Medulla oblongata (tissue), 1 donor: ENCODE results near the gene APOA1.
"Not testable (repeated sequence)": the region's sequence is repeated elsewhere in the genome, so short reads cannot be mapped to it uniquely, and the experiment has no call there.

ENCODE experiments used
- DNase-seq: peaks from one replicate; pipeline ENCODE4 v3.0.0-alpha.2; 2015; ENCODE audit errors: extremely low spot score

Gene APOA1

DNA sequence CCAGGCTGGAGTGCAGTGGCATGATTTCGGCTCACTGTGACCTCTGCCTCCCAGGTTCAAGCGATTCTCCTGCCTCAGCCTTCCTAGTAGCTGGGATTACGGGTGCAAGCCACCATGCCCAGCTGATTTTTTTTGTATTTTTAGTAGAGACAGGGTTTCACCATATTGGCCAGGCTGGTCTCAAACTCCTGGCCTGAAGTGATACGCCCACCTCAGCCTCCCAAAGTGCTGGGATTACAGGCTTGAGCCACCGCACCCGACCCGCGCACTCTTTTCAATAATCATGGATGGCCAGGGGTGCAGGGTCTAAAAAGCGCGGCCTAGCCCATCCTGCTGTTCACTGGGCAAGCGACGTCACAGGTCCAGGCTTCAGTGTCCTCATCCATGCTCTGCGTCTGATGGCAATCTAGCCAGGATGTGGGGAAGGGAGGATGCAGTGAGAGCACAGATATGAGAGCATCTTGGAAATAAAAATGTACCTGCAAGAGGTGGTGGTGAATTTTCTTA is 2.8 kb downstream of the APOA1 start:
- DNase-seq = not testable (repeated sequence)

DNA sequence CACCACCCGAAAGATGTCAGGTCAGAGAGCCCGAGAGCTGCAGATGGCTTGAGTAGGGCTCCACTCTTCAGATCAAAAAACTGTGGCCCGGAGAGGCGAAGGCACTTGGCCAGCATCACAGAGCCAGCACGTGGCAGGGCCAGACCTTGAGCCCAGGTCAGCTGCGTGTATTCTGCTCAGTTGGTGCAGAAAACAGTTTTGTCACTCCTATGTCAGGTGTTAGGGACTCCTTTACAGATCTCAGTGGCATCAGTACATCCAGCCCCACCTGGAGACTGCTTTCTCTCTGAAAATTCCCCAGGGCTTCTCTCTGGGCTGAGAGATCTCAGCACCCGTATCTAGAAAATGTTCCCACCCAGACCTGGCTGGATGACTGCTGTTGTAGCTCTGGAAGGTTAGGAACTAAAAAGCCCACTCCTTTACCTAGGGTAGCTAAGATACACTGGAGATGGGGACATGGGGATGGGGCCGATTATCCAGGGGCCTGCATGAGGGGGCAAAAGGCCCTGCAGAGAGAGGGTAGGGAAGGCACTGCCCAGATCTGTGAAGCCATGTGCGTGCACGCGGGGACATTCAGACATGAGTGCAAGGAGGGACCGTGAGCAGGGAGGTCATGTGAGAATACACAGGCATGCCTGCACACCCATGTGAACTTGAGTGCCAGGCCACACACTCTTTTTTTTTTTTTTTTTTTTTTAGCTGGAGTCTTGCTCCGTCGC is 3.4 kb downstream of the APOA1 start:
- no peak for DNase-seq

DNA sequence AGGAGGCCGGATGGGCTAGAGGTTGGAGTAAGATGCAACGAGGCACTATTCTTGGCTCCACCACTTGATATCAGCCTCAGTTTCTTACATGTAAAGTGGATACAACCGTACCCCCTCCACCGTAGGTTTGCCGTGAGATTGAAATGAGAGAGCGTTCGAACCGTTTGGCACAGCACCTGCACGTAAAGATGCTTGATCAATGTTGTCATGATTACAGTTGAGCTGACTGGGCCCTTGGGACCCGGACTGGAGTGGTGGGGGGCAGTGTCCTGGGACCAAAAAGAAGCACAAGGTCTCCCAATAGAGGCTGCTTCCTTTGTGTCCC is 4.0 kb downstream of the APOA1 start:
- no peak for DNase-seq

DNA sequence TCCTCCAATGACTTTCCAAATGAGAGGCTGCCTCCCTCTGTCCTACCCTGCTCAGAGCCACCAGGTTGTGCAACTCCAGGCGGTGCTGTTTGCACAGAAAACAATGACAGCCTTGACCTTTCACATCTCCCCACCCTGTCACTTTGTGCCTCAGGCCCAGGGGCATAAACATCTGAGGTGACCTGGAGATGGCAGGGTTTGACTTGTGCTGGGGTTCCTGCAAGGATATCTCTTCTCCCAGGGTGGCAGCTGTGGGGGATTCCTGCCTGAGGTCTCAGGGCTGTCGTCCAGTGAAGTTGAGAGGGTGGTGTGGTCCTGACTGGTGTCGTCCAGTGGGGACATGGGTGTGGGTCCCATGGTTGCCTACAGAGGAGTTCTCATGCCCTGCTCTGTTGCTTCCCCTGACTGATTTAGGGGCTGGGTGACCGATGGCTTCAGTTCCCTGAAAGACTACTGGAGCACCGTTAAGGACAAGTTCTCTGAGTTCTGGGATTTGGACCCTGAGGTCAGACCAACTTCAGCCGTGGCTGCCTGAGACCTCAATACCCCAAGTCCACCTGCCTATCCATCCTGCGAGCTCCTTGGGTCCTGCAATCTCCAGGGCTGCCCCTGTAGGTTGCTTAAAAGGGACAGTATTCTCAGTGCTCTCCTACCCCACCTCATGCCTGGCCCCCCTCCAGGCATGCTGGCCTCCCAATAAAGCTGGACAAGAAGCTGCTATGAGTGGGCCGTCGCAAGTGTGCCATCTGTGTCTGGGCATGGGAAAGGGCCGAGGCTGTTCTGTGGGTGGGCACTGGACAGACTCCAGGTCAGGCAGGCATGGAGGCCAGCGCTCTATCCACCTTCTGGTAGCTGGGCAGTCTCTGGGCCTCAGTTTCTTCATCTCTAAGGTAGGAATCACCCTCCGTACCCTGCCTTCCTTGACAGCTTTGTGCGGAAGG is 4.8 kb downstream of the APOA1 start:
- no peak for DNase-seq

DNA sequence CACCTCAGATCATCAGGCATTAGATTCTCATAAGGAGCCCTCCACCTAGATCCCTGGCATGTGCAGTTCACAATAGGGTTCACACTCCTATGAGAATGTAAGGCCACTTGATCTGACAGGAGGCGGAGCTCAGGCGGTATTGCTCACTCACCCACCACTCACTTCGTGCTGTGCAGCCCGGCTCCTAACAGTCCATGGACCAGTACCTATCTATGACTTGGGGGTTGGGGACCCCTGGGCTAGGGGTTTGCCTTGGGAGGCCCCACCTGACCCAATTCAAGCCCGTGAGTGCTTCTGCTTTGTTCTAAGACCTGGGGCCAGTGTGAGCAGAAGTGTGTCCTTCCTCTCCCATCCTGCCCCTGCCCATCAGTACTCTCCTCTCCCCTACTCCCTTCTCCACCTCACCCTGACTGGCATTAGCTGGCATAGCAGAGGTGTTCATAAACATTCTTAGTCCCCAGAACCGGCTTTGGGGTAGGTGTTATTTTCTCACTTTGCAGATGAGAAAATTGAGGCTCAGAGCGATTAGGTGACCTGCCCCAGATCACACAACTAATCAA is 5.6 kb downstream of the APOA1 start:
- DNase-seq = no peak

DNA sequence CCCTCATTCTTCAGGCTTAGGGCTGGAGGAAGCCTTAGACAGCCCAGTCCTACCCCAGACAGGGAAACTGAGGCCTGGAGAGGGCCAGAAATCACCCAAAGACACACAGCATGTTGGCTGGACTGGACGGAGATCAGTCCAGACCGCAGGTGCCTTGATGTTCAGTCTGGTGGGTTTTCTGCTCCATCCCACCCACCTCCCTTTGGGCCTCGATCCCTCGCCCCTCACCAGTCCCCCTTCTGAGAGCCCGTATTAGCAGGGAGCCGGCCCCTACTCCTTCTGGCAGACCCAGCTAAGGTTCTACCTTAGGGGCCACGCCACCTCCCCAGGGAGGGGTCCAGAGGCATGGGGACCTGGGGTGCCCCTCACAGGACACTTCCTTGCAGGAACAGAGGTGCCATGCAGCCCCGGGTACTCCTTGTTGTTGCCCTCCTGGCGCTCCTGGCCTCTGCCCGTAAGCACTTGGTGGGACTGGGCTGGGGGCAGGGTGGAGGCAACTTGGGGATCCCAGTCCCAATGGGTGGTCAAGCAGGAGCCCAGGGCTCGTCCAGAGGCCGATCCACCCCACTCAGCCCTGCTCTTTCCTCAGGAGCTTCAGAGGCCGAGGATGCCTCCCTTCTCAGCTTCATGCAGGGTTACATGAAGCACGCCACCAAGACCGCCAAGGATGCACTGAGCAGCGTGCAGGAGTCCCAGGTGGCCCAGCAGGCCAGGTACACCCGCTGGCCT is 7.1 kb downstream of the APOA1 start:
- DNase-seq = no peak

DNA sequence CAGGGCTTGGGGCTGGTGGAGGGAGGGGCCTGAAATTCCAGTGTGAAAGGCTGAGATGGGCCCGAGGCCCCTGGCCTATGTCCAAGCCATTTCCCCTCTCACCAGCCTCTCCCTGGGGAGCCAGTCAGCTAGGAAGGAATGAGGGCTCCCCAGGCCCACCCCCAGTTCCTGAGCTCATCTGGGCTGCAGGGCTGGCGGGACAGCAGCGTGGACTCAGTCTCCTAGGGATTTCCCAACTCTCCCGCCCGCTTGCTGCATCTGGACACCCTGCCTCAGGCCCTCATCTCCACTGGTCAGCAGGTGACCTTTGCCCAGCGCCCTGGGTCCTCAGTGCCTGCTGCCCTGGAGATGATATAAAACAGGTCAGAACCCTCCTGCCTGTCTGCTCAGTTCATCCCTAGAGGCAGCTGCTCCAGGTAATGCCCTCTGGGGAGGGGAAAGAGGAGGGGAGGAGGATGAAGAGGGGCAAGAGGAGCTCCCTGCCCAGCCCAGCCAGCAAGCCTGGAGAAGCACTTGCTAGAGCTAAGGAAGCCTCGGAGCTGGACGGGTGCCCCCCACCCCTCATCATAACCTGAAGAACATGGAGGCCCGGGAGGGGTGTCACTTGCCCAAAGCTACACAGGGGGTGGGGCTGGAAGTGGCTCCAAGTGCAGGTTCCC is 7.8 kb downstream of the APOA1 start, which contains the start of gene APOC3:
Gene APOC3 (plus strand): TSS at position 383 of the 659 bp plus-strand sequence. CDS start 676 bp downstream, outside the sequence.
- DNase-seq = no peak

DNA sequence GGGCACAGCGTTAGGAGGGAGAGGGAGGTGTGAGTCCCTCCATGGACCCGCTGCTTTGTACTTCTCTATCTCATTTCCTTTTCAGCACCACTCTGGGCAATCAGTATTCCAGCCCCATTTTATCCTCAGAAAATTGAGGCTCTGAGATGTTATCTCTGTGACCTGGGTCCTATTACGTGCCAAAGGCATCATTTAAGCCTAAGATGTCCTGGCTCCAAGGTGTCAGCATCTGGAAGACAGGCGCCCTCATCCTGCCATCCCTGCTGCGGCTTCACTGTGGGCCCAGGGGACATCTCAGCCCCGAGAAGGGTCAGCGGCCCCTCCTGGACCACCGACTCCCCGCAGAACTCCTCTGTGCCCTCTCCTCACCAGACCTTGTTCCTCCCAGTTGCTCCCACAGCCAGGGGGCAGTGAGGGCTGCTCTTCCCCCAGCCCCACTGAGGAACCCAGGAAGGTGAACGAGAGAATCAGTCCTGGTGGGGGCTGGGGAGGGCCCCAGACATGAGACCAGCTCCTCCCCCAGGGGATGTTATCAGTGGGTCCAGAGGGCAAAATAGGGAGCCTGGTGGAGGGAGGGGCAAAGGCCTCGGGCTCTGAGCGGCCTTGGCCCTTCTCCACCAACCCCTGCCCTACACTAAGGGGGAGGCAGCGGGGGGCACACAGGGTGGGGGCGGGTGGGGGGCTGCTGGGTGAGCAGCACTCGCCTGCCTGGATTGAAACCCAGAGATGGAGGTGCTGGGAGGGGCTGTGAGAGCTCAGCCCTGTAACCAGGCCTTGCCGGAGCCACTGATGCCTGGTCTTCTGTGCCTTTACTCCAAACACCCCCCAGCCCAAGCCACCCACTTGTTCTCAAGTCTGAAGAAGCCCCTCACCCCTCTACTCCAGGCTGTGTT is 8.5 kb downstream of the APOA1 start:
- no peak for DNase-seq

DNA sequence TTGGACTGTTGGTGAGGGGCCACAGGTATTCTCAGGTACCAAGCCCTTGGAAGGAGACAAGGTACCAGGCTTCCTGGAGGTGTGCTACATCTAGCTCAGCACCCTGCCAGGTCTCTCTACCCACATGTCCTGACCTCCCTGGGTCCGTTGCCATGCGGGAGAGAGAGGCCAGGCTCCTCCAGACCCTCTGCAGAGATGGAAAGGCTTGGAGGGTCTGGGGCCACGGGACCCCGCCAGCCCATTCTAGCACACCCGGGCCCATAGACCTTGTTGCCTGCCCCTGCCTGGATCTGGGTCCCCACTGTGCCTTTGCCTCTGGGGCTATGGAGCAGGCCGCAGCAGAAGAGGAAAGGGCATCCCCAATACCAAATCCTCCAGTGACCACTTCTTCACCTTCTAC is 10.0 kb downstream of the APOA1 start:
- DNase-seq = no peak

DNA sequence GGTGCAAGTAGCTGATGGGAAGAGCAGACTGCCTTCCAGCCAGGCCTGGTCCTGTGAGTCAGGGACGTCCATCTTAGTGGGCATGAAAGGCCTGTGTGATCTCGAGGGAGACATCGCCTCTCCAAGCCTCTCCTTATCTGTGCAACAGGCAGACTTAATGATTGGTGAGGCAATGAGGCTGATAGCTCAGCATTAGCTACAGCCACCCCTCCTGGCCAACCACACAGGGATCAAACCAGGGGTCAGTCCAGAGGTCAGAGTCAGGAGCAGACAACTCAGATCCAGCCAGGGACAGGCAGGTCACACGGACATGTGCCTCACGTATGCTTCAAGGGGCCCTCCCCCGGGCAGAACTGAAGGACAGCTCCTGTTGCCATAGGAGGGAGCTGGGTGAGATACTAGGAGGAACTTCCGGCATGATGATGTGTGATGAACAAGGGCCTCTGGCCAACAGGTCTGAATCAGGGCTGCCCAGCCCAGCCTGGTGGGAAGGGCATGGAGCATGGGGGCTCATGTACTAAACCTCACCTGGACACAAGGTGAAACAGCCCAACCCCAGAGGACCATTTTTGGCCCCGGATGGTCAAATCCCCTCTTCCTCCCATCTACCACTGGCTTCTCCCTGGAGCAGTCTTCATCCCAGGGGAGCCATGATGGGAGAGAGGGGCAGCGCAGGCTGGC is 10.5 kb downstream of the APOA1 start:
- DNase-seq = no peak

DNA sequence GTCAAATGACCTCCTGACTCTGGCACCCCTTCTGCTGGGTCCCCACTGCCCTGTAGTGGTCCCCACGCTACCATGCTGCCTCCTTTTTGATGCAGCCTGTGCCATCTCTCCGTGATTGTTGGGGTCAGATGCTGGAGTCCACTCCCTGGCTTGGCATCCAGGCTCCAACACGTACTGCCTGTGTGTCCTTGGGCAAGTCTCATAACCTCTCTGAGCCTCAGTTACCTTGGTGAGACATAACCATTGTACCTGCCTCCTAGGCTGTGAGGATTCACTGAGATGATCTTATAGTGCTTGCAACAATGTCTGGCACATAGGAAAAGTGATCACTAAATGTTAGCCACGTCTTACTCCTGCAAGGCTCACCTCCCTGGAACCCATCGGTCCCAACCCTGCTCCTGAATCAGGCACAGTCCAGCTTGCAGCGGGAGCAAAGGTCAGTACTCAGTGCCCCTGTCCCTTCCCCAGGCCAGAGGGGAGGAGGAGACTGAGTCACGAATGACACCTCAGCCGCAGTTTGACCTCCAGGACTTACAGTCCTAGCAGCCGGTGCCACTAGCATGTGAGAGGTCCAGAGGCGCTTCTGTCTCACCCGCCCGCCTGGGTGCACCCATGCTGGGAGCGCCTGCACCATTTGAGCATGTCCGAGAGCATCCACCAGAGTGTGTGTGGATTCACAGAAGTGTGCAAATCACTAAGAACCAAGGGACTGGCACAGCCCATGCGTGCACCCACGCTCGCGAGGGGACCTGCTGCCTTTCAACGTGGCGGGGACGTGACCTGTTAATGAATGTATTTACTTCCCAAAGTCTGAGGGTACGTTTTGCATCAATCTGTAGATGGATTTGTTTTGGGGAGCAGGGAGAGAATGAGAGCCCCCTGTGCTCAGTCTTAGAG is 11.3 kb downstream of the APOA1 start:
- no peak for DNase-seq

DNA sequence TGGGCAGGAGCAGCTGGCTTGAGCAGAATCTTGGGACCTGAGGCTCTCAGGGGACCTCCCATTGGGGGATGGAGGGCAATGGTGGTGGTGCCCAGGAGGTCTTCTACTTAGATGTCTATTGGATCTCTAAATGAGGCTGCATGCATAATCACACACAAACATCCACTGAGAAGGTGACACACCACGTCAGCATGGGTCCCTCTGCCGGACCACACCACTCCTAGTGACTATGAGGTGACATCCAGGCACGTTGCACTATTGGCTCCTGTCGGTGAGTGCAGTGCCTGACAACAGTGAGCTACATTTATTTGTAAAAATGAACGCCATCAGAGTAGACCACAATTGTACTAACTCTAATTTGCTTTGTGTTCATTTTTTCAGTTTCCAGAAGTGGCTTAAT is 12.0 kb downstream of the APOA1 start:
- DNase-seq = no peak

DNA sequence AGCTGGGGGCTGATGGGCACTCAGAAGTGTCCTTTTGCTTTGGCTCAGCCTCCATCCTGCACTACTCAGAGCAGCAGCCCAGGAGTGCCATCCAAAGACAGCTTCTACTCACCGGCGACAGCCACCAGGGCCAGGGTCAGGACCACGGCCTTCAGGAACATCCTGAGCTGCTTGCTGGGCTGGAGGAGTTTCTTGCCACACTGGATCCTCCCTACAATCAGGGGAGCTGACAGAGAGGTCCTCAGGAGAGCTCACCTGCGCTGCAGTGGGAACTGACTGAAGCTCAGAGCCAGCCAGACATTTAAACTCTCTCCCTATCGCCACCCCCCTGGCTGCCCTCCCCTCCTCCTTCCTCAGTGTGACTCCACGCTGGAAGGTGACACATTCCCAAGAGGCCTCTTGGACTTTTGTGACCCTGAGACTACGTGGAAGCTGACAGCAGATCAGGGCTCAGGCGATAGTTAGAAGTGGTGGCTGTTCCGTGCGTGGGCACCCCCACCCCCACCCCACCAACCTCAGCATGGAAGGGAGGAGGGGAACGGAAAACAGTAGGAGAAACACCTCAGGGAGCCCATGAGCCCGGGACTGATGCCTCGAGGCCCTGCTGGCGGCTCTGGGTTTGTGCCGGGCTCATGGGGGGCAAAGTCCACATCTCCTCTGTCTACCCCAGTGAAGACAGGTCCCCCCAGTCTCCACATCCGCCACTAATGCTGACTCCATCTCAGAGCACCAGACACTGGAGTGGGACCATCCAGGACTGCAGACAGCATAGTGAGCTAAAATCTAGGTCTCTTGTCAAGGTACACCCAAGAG is 14.2 kb downstream of the APOA1 start, which contains the start of gene APOA4:
Gene APOA4 (minus strand): TSS at position 274 of the 813 bp plus-strand sequence. CDS start 113 bp downstream, at position 161.
- no peak for DNase-seq

DNA sequence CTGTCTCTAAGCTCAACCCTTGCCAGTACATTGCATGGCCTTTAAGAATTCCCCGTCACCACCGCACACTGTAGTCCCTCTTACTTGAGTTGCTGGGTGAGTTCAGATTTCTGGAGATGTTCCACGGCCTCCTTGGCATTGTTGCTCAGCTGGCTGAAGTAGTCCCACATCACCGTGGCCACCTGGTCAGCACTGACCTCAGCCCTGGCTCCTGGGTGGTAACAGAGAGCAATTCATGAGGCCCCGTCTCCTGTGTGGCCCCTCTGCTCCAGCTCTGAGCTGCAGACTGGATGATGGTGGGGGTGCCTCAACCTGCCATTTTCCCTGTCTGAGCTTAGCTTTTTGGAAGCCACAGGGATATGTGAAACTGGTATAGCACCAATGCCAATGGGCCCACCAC is 14.8 kb downstream of the APOA1 start:
- DNase-seq = no peak

DNA sequence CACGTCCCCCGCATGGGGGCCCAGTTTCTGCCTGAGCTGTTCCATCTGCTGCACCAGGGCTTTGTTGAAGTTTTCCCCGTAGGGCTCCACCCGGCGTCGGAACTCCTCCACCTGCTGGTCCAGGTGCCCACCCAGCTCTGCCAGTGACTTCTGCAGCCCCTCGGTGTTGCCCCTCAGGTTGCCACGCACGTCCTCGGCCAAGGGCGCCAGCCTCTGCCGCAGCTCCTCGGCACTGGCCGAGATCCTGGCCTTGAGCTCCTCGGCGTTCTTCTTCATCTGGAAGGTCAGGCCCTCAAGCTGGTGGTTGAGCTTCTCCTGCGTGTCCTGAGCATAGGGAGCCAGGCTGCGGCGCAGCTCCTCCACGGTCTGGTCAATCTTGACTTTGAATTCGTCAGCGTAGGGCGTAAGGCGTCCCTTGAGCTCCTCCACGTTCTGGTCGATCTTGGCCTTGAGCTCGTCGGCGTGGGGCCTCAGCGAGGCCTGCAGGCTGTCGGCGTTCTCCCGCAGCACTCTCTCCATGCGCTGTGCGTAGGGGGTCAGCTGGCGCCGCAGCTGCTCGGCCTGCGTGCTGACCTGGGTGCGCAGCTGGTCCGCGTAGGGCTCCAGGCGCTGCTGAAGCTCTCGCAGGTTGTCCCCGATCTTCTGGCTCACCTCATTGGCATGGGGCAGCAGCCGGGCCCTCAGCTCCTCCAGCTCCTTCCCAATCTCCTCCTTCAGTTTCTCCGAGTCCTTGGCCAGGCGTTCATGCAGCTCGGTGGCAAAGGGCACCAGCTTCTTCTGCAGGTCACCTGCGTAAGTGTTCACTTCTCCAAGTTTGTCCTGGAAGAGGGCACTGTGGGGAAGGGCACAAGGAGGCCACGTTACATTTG is 16.1 kb downstream of the APOA1 start:
- no peak for DNase-seq

DNA sequence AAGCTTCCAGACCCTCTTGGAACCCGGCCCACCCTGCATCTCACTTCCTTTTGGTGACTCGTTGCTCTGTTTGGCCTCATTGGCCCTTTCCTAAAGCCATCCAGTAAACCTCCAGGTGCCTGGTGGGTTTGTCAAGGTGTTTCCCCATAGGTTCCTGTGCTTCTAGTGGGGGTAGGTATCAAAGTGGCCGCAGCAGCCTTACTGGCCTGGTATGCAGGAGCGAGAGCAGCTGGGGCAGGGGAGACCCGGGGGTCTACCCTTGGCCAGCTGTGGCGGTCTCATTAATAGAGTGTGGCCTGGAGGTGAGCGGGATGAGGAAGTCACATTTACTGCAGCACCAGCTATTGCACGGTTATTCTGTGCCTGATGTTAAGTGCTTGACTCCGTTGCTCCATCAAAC is 18.4 kb downstream of the APOA1 start:
- DNase-seq = no peak

DNA sequence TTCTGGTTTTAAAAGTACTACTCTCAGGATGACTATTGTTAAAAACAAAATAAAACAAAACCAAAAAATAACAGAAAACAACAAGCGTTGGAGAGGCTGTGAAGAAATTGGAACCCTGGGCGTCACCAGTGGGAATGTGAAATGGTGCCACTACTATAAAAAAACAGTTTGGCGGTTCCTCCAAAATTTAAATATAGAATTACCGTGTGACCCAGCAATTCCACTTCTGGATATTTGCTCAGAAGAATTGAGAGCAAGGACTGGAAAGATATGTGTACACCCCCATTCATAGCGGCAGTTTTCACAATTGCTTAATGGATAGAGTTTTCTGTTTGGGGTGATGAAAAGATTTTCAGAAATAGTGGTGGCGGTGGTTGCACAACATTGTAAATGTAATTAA is 22.9 kb downstream of the APOA1 start:
- DNase-seq = no peak
